HCT116 (cell line): ENCODE results near the gene CDH26. TPM values are rescaled to one million over a fixed set of nuclear protein-coding genes. Genes with fewer than 3 reads are reported as not detected.

Source experiments
- ATAC-seq: fragments of 200-7000 bp; cut with Tn5 transposase; 2 replicates; pipeline ENCODE4 v1.9.1; 2020; ENCODE audit warnings: mild to moderate bottlenecking, moderate library complexity
- BruUV-seq: library from RNA; stranded (reverse); fragments of 400-500 nt; replicated peaks from 2 replicates; lab custom pipeline; 2021; lab: Mats Ljungman, UMichigan
- CTCF ChIA-PET: fragments of 300-600 bp; sonication (Branson Sonifier 250); formaldehyde crosslinking; loops from one replicate; lab custom pipeline; 2021; ENCODE audit warnings: antibody characterized with exemption; lab: Charles Lee
- POLR2A ChIA-PET: fragments of 300-600, 350-600 bp; sonication (Branson Sonifier 250); formaldehyde crosslinking; loops from one replicate; lab custom pipeline; 2021; ENCODE audit warnings: antibody characterized with exemption; lab: Charles Lee
- RAD21 ChIA-PET, 2 experiments: fragments of 300-600 bp; sonication (Branson Sonifier 250); formaldehyde crosslinking; loops; one replicate each; lab custom pipeline; 2023; ENCODE audit warnings: low total read pairs in 2 of 2; ENCODE audit not compliant: uncharacterized antibody in 2 of 2, unreplicated experiment in 2 of 2, low non-redundant PET in 1 of 2; lab: Charles Lee
- DNase-seq: peaks from one replicate; pipeline ENCODE4 v3.0.0-alpha.2; 2010; ENCODE audit warnings: low read depth, low spot score
- H2AFZ ChIP-seq: fragments of 200-600 bp; shearing (Covaris generic), sonication (generic); 2 replicates; pipeline ENCODE4 v1.6.1; 2017; ENCODE audit warnings: low read depth, mixed run types, mixed read lengths, antibody characterized with exemption, low read length; ENCODE audit not compliant: poor library complexity, severe bottlenecking
- H3K27ac ChIP-seq: 2 replicates; pipeline ENCODE4 v1.5.1; 2012; ENCODE audit warnings: low read depth, low read length
- H3K27me3 ChIP-seq: fragments of 200-600 bp; sonication (generic); 2 replicates; pipeline ENCODE4 v1.6.1; 2016; ENCODE audit warnings: mixed run types, low read length, mixed read lengths; ENCODE audit not compliant: insufficient read depth
- H3K36me3 ChIP-seq, 2 experiments: fragments of 200-500 bp in 1 of 2; fragments of 200-600 bp in 1 of 2; sonication (Bioruptor generic) in 1 of 2; sonication (generic) in 1 of 2; 2 replicates each; pipeline versions ENCODE4 v1.5.1 to v1.6.1; 2014 to 2016; ENCODE audit warnings: low read length in 2 of 2, inconsistent platforms in 1 of 2, mixed read lengths in 1 of 2, mixed run types in 1 of 2; ENCODE audit not compliant: insufficient read depth in 2 of 2, control insufficient read depth in 1 of 2
- H3K4me1 ChIP-seq, 2 experiments: fragments of 200-600 bp in 1 of 2; sonication (generic) in 1 of 2; 2 replicates each; pipeline versions ENCODE4 v1.5.1 to v1.6.1; 2012 to 2017; ENCODE audit warnings: low read length in 2 of 2, inconsistent platforms in 1 of 2, mild to moderate bottlenecking in 1 of 2, mixed read lengths in 1 of 2, mixed run types in 1 of 2, moderate library complexity in 1 of 2; ENCODE audit not compliant: insufficient read depth in 2 of 2, control insufficient read depth in 1 of 2
- H3K4me2 ChIP-seq: fragments of 200-600 bp; sonication (generic); 2 replicates; pipeline ENCODE4 v1.6.1; 2017; ENCODE audit warnings: mixed run types, low read length, mixed read lengths
- H3K4me3 ChIP-seq, 2 experiments: fragments of 200-600 bp in 1 of 2; sonication (generic) in 1 of 2; replicated peaks in 1 of 2; 2 replicates each; pipeline ENCODE4 v1.5.1; 2011 to 2016; ENCODE audit warnings: low read length in 2 of 2, control low read depth in 1 of 2, low read depth in 1 of 2, mild to moderate bottlenecking in 1 of 2, mixed read lengths in 1 of 2, mixed run types in 1 of 2
- H3K79me2 ChIP-seq: fragments of 200-600 bp; sonication (generic); 2 replicates; pipeline ENCODE4 v1.6.1; 2017; ENCODE audit warnings: mild to moderate bottlenecking, mixed run types, low read length, moderate library complexity, mixed read lengths; ENCODE audit not compliant: insufficient read depth
- H3K9ac ChIP-seq: fragments of 200-600 bp; sonication (generic); 2 replicates; pipeline ENCODE4 v1.6.1; 2016; ENCODE audit warnings: low read length, mixed read lengths
- H3K9me2 ChIP-seq: fragments of 200-600 bp; sonication (generic), shearing (Covaris generic); 2 replicates; pipeline ENCODE4 v1.6.1; 2017; ENCODE audit warnings: mixed run types, mild to moderate bottlenecking, moderate library complexity; ENCODE audit not compliant: insufficient read depth
- H3K9me3 ChIP-seq, 2 experiments: fragments of 200-500 bp in 1 of 2; fragments of 200-600 bp in 1 of 2; sonication (Bioruptor generic) in 1 of 2; sonication (generic) in 1 of 2; 2 replicates each; pipeline ENCODE4 v1.6.1; 2014 to 2017; ENCODE audit warnings: low read length in 2 of 2, mixed read lengths in 2 of 2, inconsistent platforms in 1 of 2, low read depth in 1 of 2, mild to moderate bottlenecking in 1 of 2, mixed run types in 1 of 2, moderate library complexity in 1 of 2; ENCODE audit not compliant: control insufficient read depth in 1 of 2, insufficient read depth in 1 of 2
- H4K20me1 ChIP-seq: fragments of 200-600 bp; sonication (generic), shearing (Covaris generic); 2 replicates; pipeline ENCODE4 v1.6.1; 2017; ENCODE audit warnings: mixed run types, mild to moderate bottlenecking, moderate library complexity; ENCODE audit not compliant: insufficient read depth
- ATF3 ChIP-seq: IDR thresholded peaks from 2 replicates; pipeline ENCODE4 v1.6.1; 2012
- CTCF ChIP-seq, 3 experiments: fragments of 200-600 bp in 1 of 3; sonication (generic) in 1 of 3; IDR thresholded peaks in 2 of 3; conservative IDR thresholded peaks in 1 of 3; 2 replicates each; pipeline ENCODE4 v1.5.1; 2012 to 2017; ENCODE audit warnings: low read depth in 2 of 3, low read length in 2 of 3, antibody characterized with exemption in 1 of 3, borderline replicate concordance in 1 of 3, control low read depth in 1 of 3, mild to moderate bottlenecking in 1 of 3, mixed read lengths in 1 of 3, mixed run types in 1 of 3, moderate library complexity in 1 of 3; ENCODE audit not compliant: insufficient read depth in 1 of 3
- EGR1 ChIP-seq: IDR thresholded peaks from 2 replicates; pipeline ENCODE4 v1.6.1; 2012; ENCODE audit warnings: low read depth
- EZH2phosphoT487 ChIP-seq: fragments of 200-600 bp; IDR thresholded peaks from 2 replicates; pipeline ENCODE4 v1.6.1; 2018; ENCODE audit warnings: antibody characterized with exemption, borderline replicate concordance
- FOSL1 ChIP-seq: IDR thresholded peaks from 2 replicates; pipeline ENCODE4 v1.6.1; 2012; ENCODE audit warnings: low read depth
- JUND ChIP-seq: IDR thresholded peaks from 2 replicates; pipeline ENCODE4 v1.6.1; 2012
- MAX ChIP-seq: IDR thresholded peaks from 2 replicates; pipeline ENCODE4 v1.6.1; 2012
- POLR2A ChIP-seq: IDR thresholded peaks from 2 replicates; pipeline ENCODE4 v1.7.0; 2011; ENCODE audit warnings: borderline replicate concordance; ENCODE audit not compliant: insufficient read depth, insufficient read length; ENCODE audit errors: extremely low read depth
- POLR2AphosphoS5 ChIP-seq: IDR thresholded peaks from 2 replicates; pipeline ENCODE4 v1.6.1; 2011; ENCODE audit warnings: mild to moderate bottlenecking, low read depth, low read length, moderate library complexity
- RAD21 ChIP-seq: IDR thresholded peaks from 2 replicates; pipeline ENCODE4 v1.6.1; 2012; ENCODE audit warnings: low read depth, mild to moderate bottlenecking
- SIN3A ChIP-seq: IDR thresholded peaks from 2 replicates; pipeline ENCODE4 v1.6.1; 2012; ENCODE audit warnings: low read depth
- ZBTB33 ChIP-seq: IDR thresholded peaks from 2 replicates; pipeline ENCODE4 v1.6.1; 2011; ENCODE audit warnings: mild to moderate bottlenecking, low read length, moderate library complexity; ENCODE audit not compliant: insufficient replicate concordance; ENCODE audit errors: extremely low read depth
- ZFX ChIP-seq: fragments of 450-650 bp; IDR thresholded peaks from 2 replicates; pipeline ENCODE4 v1.6.1; 2017
- intact Hi-C: fragments of 100-400 bp; cut with micrococcal nuclease; formaldehyde crosslinking; loops from 2 replicates; pipeline ENCODE4 v1.10.0; 2022
- total RNA-seq: library from RNA; stranded (reverse); gene quantifications from one replicate; pipeline ENCODE4 v1.2.1, GENCODE V29; 2021; ENCODE audit not compliant: unreplicated experiment

The CDH26 gene
- total RNA-seq, 1 experiment from 2014 or later: 0.34 TPM

- H3K27ac ChIP-seq: no peak overlapping the region
- no peaks in the 10 kb centered on the region for H3K9me3 ChIP-seq
- H3K9me2 ChIP-seq: no peaks in the 10 kb centered on the region
- no peaks in the 10 kb centered on the region for H3K27me3 ChIP-seq
- POLR2A ChIA-PET: no interaction called here
- no peaks in the 10 kb centered on the region for H3K4me1 ChIP-seq
- TF ChIP-seq EZH2phosphoT487 (no peak), POLR2A (no peak), FOSL1 (no peak), JUND (no peak), MAX (no peak), SIN3A (no peak), ATF3 (no peak), ZBTB33 (no peak), CTCF (IDR thresholded peaks at IDR 0.05 in 2 of 3, conservative IDR thresholded peaks at IDR 0.05 in 1 of 3; ENCODE audit: borderline replicate concordance in 1 of 3, insufficient read depth in 1 of 3, low read depth in 2 of 3, low read length in 2 of 3) (peak; percentile 33 to 70 (median 52); a peak in 5 of 6 replicates), ZFX (no peak), EGR1 (no peak), RAD21 (peak; percentile 60), POLR2AphosphoS5 (no peak)
- RAD21 ChIA-PET: no interaction called here
- H3K4me2 ChIP-seq: no peak overlapping the region
- H3K4me3 ChIP-seq: no peak overlapping the region
- intact Hi-C loops: loop anchor here (1.0 to 5.0 kb wide), 2 partner anchors 101 to 1948 kb away; no protein-coding TSS in a partner anchor
- peaks cover 0 to 12% of the 10 kb centered on the region in 2 experiments; a peak in 3 of 4 replicates for H3K36me3 ChIP-seq
- H4K20me1 ChIP-seq: no peaks in the 10 kb centered on the region
- no peak overlapping the region for H2AFZ ChIP-seq
- peak; percentile 29 for DNase-seq
- no TSS peak for BruUV-seq
- H3K79me2 ChIP-seq: no peaks in the 10 kb centered on the region
- no peak for ATAC-seq
- no peak overlapping the region for H3K9ac ChIP-seq
- CTCF ChIA-PET: interaction anchor here (0.9 to 3.9 kb wide), 2 partner anchors 101 to 1947 kb away, joined by 3 to 27 read pairs; no protein-coding TSS in a partner anchor
Observed at GRCh38 chr20:59948828-59949720, 9.1 kb upstream of the CDH26 start.
